Spinal cord (tissue), 10 donors: Measurements from ENCODE around the gene PIK3R6. TPM values are rescaled to one million over a fixed set of nuclear protein-coding genes. Genes with fewer than 3 reads are reported as not detected.
"Not testable (repeated sequence)": the region's sequence is repeated elsewhere in the genome, so short reads cannot be mapped to it uniquely, and the experiment has no call there.

Experiments
- DNase-seq, 6 donors: peaks; one replicate each; pipeline versions ENCODE4 v3.0.0 to v3.0.0-alpha.2; 2013 to 2015; ENCODE audit warnings: low spot score in 6 of 6, low read depth in 4 of 6
- H3K27ac ChIP-seq: one replicate; pipeline ENCODE4 v1.5.1; 2013; ENCODE audit warnings: low read depth, low read length, control low read depth
- H3K27me3 ChIP-seq: one replicate; pipeline ENCODE4 v1.6.1; 2013; ENCODE audit warnings: low read length; ENCODE audit not compliant: control insufficient read depth, insufficient read depth
- H3K36me3 ChIP-seq: one replicate; pipeline ENCODE4 v1.6.1; 2013; ENCODE audit warnings: low read length; ENCODE audit not compliant: control insufficient read depth, insufficient read depth
- H3K4me1 ChIP-seq: one replicate; pipeline ENCODE4 v1.6.1; 2013; ENCODE audit warnings: low read length; ENCODE audit not compliant: control insufficient read depth, insufficient read depth
- H3K4me3 ChIP-seq: one replicate; pipeline ENCODE4 v1.5.1; 2013; ENCODE audit warnings: low read depth, low read length, control low read depth
- H3K9me3 ChIP-seq: one replicate; pipeline ENCODE4 v1.6.1; 2013; ENCODE audit warnings: low read length; ENCODE audit not compliant: control insufficient read depth, insufficient read depth
- WGBS: methylation state at CpG from one replicate; pipeline ENCODE4 v1.1.5; 2013; ENCODE audit warnings: missing lambda C conversion rate; ENCODE audit not compliant: insufficient coverage; 5-methylcytosine and 5-hydroxymethylcytosine counted together
- polyA plus RNA-seq, 2 donors: library from polyadenylated mRNA; unstranded; fragments of 120-200 nt; gene quantifications; one replicate each; pipeline ENCODE4 v1.2.1, GENCODE V29; 2013; ENCODE audit not compliant: insufficient read length in 2 of 2
- total RNA-seq, 2 donors: library from RNA; depleted of rRNA in 1 of 2; stranded (reverse); fragments of 120-200 nt in 1 of 2; fragments of >200 nt in 1 of 2; gene quantifications; one replicate each; pipeline versions ENCODE4 v1.2.3 to v1.2.4, GENCODE V29; 2013 to 2014
- donor health status: healthy.

The PIK3R6 gene
- total and polyA plus RNA-seq, 4 donors, result 0.50 to 4.7 (median 2.1) TPM

DNA sequence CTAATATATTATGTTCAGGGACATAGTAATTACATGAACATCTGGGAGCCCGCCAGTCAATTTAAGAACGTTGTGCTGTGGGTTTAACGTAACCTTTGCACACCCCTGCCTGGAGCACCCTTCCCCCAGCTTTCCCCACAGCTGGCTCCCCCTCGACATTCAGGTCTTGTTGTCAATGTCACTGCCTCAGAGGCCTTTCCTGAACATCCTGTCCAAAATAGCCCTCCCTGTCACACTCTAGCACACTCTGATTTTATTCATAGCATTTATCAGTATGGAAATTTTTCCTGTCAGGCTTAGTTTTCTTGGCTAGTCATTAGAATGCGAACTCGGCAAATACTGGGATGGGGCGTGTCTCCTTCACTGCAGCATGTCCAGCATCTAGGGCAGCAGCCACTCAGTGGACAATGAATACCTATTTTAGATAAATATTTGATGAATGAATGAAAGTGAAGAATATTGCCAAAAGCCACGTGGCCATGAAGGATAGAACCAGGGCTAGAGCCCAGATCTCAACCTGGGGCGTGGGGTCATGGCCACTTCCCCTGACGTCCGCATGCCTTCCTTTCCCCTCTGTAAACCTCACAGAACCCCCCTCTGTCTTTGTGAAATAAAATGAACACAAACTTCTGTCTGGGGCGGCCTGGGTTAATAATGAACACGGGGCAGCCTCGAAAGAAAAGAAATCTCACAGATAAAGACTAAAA, 10.5 kb downstream of the PIK3R6 start:
- Histone ChIP-seq H3K27me3 (no peaks in the 10 kb centered on the region), H3K36me3 (no peaks in the 10 kb centered on the region), H3K27ac (peak overlapping the region; percentile 16), H3K9me3 (no peaks in the 10 kb centered on the region), H3K4me1 (peaks cover 24% of the 10 kb centered on the region), H3K4me3 (no peak overlapping the region)
- DNase-seq, result peak in 1 of 6 donors; percentile 35
- WGBS, result 61% methylated on average over 9 of the region's 14 CpGs

DNA sequence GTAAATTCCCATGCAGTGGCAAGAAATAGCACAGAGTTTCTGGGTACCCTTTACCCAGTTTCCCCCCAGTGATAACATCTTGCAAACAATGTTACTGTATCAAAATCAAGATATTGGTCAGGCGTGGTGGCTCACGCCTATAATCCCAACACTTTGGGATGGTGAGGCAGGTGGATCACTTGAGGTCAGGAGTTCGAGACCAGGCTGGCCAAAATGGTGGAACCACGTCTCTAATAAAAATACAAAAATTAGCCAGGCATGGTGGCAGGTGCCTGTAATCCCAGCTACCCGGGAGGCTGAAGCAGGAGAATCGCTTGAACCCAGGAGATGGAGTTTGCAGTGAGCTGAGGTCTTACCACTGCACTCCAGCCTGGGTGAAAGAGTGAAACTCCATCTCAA, 11.3 kb downstream of the PIK3R6 start:
- not testable (repeated sequence) for H3K36me3 ChIP-seq, H3K4me3 ChIP-seq, H3K9me3 ChIP-seq, H3K27me3 ChIP-seq, H3K27ac ChIP-seq, DNase-seq
- H3K4me1 ChIP-seq, result peaks cover 24% of the 10 kb centered on the region
- 100% methylated on average over 1 of the region's 6 CpGs for WGBS

DNA sequence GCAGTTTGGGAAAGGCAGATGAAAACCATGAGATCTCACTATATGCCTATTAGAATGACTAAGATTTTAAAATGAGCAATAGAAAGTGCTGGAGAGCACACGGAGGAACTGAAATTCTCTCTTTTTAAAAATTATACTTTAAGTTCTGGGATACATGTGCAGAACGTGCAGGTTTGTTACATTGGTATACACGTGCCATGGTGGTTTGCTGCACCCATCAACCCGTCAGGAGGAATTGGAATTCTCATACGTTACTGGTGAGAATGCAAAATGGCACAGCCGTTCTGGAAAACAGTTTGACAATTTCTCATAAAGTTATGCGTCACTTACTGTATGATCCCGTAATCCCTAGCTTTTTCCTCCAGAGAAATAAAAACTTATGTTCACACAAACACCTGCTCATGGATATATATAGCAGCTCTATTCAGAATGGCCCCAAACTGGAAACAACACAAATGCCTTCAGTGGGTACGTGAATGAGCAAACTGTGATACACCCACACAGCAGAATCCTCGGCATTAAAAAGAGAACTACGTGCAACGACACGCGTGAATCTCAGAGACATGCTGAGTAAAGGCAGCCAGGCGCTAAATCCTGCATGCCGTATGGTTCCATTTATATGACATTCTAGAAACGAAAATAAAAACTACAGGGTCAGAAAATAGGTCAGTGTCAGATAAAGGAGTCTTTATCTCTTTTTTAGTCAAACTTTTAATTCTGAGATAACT, 11.8 kb downstream of the PIK3R6 start:
- peaks cover 24% of the 10 kb centered on the region for H3K4me1 ChIP-seq
- DNase-seq, result peak in 1 of 6 donors; percentile 17
- 80% methylated on average over 7 of the region's 17 CpGs for WGBS
- H3K27me3 ChIP-seq, result no peaks in the 10 kb centered on the region
- no peak overlapping the region for H3K27ac ChIP-seq
- H3K9me3 ChIP-seq, result no peaks in the 10 kb centered on the region
- no peak overlapping the region for H3K4me3 ChIP-seq
- H3K36me3 ChIP-seq, result no peaks in the 10 kb centered on the region

DNA sequence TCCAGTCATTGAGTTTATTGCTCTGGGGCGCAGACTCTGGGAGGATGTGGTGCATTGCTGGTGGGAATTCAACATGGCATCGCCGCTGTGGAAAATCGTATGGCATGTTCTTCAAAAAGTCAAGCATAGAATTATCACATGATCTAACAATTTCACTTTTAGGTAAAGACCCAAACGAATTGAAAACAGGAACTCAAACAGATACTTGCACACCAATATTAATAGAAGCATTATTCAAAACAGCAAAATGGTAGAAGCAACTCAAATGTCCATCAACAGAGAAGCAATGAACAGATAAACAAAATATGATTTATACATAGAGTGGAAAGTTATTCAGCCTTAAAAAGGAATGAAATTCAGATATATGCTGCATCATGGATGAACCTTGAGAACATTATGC, 15.9 kb downstream of the PIK3R6 start:
- WGBS, result no CpG with 5 or more reads among the region's 5 CpGs
- Histone ChIP-seq H3K36me3 (no peaks in the 10 kb centered on the region), H3K4me3 (no peak overlapping the region), H3K9me3 (no peaks in the 10 kb centered on the region), H3K27ac (no peak overlapping the region), H3K27me3 (no peaks in the 10 kb centered on the region), H3K4me1 (no peaks in the 10 kb centered on the region)
- DNase-seq, result no peak

DNA sequence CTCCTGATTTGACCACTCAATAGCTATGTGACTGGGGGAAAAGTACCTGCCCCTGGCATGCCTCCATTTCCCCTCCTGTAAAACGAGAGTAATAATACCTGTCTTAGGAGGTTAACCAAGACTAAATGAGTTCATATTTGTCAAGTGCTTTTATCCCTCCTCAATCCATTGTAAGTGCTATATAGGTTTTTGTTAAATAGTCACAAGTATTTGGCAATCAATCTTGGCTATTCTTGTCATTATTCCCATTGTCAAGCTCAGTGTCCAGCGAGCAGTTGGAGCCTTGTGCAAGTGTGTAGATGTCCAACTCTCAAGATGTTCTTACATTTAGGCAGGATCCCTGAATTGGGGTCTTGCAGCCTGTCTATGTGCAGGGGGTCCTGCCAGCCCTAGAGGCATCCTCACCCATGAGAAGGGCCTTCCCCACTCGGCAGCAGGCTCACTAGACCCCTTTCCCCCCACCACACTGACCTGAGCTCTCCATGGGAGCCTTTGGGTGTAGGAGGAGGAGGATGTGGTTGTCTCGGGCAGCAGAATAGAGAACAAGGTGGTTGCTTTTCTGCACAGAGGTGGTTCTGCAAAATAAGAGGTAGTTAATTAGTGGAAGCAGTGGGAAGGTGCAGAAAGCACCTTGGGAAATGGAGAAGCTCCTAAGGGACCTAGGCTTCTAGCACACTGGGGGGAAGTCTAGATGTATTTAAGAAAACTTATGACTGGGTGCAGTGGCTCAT, 18.0 kb downstream of the PIK3R6 start:
- H3K4me1 ChIP-seq, result no peaks in the 10 kb centered on the region
- no peaks in the 10 kb centered on the region for H3K36me3 ChIP-seq
- WGBS, result 80% methylated on average over 1 of the region's 4 CpGs
- DNase-seq, result no peak
- H3K27me3 ChIP-seq, result no peaks in the 10 kb centered on the region
- no peaks in the 10 kb centered on the region for H3K9me3 ChIP-seq
- no peak overlapping the region for H3K4me3 ChIP-seq
- no peak overlapping the region for H3K27ac ChIP-seq

DNA sequence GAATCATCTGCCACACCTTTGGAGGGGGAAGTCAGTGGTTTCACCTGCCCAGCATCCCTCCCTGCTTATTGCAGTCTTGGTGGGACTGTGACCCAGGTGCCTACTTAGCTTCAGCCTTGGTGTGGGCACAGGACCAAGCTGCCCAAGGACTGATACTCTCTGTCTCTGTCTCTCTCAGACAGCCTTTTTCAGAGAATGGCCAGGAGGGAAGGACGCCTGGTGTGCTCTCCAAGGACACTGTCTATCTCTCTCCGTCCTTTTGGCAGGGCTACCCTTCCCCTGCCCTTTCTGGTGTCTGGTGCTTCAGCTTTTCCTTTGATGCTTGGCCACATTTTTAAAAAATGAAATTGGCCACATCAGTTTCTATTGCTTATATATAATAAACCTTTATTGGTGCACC, 19.6 kb downstream of the PIK3R6 start:
- DNase-seq, result no peak
- H3K36me3 ChIP-seq, result no peaks in the 10 kb centered on the region
- no peaks in the 10 kb centered on the region for H3K4me1 ChIP-seq
- H3K27me3 ChIP-seq, result no peaks in the 10 kb centered on the region
- H3K9me3 ChIP-seq, result no peaks in the 10 kb centered on the region
- WGBS, result 80% methylated on average over 1 of the region's 2 CpGs
- no peak overlapping the region for H3K27ac ChIP-seq
- no peak overlapping the region for H3K4me3 ChIP-seq

DNA sequence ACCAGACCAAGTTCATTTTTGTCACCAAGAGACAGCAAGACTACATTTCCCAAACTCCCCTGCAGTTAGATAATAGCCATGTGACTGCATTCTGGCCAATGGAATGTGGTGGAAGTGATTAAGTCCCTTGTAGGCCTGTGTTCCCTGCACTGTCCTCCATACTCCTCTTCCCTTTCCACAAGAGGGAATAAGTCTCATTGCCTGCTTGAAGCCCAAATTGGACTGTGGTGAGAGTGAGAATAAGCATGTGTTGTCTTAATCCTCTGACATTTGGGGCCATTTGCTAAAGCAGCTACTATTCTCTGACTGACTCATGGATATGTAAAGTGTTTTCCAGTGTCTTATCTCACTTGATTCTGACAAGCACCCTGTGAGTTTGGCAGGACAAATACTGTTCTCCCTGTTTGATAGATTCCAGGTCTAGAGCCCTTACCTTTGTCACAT, 20.7 kb downstream of the PIK3R6 start:
- no peaks in the 10 kb centered on the region for H3K36me3 ChIP-seq
- no peaks in the 10 kb centered on the region for H3K4me1 ChIP-seq
- H3K4me3 ChIP-seq, result no peak overlapping the region
- no peaks in the 10 kb centered on the region for H3K9me3 ChIP-seq
- no peaks in the 10 kb centered on the region for H3K27me3 ChIP-seq
- H3K27ac ChIP-seq, result no peak overlapping the region
- peak in 2 of 6 donors; percentile 38 to 84 for DNase-seq

DNA sequence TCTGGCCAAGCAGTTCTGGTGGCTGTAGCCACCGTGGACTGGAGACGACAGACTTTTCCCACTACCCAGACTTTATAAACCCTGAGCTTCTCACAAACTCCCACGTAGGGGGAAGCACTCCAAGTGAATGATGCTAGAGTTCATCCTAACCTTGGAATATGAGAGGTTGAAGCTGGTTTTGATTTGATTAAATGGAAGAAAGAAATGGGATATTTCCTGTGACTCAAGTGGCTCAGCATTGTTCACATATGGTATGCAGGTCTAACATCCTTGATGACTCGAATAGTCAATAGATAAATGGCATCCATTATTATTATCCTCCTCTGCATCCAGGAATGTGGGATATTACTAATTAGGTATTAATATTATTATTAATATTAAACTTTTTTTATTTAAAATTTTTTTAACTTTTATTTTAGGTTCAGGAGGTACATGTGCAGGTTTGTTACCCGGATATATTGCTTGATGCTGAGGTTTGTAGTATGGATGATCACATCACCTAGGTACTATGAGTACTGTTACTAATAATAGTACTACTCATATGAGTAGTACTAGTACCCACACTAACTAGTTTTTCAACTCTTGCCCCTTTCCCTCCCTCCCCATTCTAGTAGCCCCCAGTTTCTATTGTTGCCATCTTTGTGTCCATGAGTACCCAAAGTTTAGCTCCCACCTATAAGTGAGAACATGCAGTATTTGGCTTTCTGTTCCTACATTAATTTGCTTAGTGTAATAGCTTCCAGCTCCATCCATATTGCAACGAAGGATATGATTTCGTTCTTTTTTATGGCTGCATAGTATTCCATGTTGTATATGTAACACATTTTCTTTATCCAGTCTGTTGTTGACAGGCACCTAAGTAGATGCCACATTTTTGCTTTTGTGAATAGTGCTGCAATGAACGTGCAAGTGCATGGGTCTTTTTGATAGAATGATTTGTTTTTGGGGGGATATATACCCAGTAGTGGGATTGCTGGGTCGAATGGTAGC, 22.9 kb downstream of the PIK3R6 start:
- Histone ChIP-seq H3K4me3 (no peak overlapping the region), H3K27ac (no peak overlapping the region), H3K4me1 (peaks cover under 1% of the 10 kb centered on the region), H3K36me3 (no peaks in the 10 kb centered on the region), H3K9me3 (no peaks in the 10 kb centered on the region), H3K27me3 (no peaks in the 10 kb centered on the region)
- DNase-seq, result no peak
- WGBS, result 71% methylated on average over 1 of the region's 9 CpGs

DNA sequence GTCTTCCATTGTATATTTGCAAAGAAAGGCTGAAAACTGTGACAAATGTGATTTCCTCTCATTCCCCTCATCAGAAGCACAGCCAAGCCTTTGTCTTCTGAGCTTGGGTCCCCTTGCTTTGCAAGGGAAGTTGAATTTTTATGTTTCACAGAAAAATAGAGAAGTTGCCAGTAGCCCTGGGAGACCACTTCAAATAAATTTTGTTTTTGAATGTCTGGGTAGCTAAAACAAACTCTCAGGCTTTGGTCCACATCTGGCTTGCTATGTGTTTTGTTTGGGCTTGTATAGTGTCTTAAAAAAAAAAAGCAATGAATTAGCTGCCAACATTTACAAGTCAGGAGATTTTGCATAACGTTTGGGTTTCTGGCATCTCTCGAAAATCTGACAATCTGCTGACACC, 24.1 kb downstream of the PIK3R6 start:
- Histone ChIP-seq H3K4me1 (peaks cover 4% of the 10 kb centered on the region), H3K36me3 (no peaks in the 10 kb centered on the region), H3K27ac (no peak overlapping the region), H3K27me3 (no peaks in the 10 kb centered on the region), H3K9me3 (no peaks in the 10 kb centered on the region), H3K4me3 (no peak overlapping the region)
- no CpG with 5 or more reads among the region's 2 CpGs for WGBS
- DNase-seq, result peak in 1 of 6 donors; percentile 41
